ENCODE results near the gene TIMM50. TPM values are rescaled to one million over a fixed set of nuclear protein-coding genes. Genes with fewer than 3 reads are reported as not detected.

The TIMM50 gene
- polyA plus RNA-seq, 1 of the 3 experiments (the other 2 are of a cell fraction), result 98.1 TPM

DNA sequence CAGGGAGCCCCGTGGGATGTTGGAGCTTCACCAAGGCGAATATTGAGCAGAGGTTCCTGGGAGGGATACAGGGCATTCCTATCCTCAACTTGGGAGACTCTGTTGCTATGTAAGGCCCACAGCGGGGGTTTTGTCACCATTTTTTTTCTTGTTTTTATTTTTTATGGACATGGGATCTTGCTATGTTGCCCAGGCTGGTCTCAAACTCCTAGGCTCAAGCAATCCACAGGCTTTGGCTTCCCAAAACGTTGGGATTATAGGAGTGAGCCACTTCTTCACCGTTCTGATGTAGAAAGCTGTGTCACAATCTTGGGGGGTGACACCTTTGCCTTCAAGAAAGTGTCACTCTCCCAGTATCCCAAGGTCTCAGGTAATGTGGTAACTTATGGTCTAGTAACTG lies 20.7 kb downstream of the TIMM50 start:
- no peak for TF ChIP-seq RAD21 (IDR thresholded peaks at IDR 0.05; ENCODE audit: low read length)
- TF ChIP-seq NRF1 (IDR thresholded peaks at IDR 0.05; ENCODE audit: low read depth, low read length), result no peak
- no peak for TF ChIP-seq RXRA (IDR thresholded peaks at IDR 0.05; ENCODE audit: borderline replicate concordance, low read depth)
- TF ChIP-seq IRF3 (IDR thresholded peaks at IDR 0.05; ENCODE audit: low read depth, low read length), result no peak
- TF ChIP-seq TCF12 (IDR thresholded peaks at IDR 0.05), result no peak
- no peak for TF ChIP-seq ZBTB33 (IDR thresholded peaks at IDR 0.05; ENCODE audit: borderline replicate concordance, low read depth)
- no peak for TF ChIP-seq TAF1 (IDR thresholded peaks at IDR 0.05; ENCODE audit: borderline replicate concordance, low read depth, low read length)
- TF ChIP-seq TEAD4 (IDR thresholded peaks at IDR 0.05; ENCODE audit: borderline replicate concordance, insufficient read depth), result no peak
- TF ChIP-seq, protein P1, sequence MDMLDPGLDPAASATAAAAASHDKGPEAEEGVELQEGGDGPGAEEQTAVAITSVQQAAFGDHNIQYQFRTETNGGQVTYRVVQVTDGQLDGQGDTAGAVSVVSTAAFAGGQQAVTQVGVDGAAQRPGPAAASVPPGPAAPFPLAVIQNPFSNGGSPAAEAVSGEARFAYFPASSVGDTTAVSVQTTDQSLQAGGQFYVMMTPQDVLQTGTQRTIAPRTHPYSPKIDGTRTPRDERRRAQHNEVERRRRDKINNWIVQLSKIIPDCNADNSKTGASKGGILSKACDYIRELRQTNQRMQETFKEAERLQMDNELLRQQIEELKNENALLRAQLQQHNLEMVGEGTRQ (IDR thresholded peaks at IDR 0.05; ENCODE audit: borderline replicate concordance, low read depth, low read length), result no peak
- TF ChIP-seq FOXJ3 (CRISPR knock-in tag; IDR thresholded peaks at IDR 0.05), result no peak
- TF ChIP-seq GABPA (IDR thresholded peaks at IDR 0.05; ENCODE audit: low read depth), result no peak
- no peak for TF ChIP-seq CHD2 (IDR thresholded peaks at IDR 0.05; ENCODE audit: low read length, partially characterized antibody)
- H3K4me2 ChIP-seq, result no peak overlapping the region
- no peak overlapping the region for H3K9ac ChIP-seq
- ChIA-PET POLR2A (no interaction called here), CTCF (interaction anchor here (2.0 to 3.0 kb wide), 3 partner anchors 10 to 32 kb away, joined by 4 to 15 read pairs (median 13); partner anchors contain the start of gene EID2B)
- H3K79me2 ChIP-seq (ENCODE audit: insufficient read depth), result no peaks in the 10 kb centered on the region
- H4K20me1 ChIP-seq (ENCODE audit: insufficient read depth), result no peaks in the 10 kb centered on the region
- H2AFZ ChIP-seq (ENCODE audit: low read depth), result no peak overlapping the region
- WGBS (ENCODE audit: low lambda C conversion rate), result 39% methylated on average over 5 of the region's 5 CpGs
- no peaks in the 10 kb centered on the region for H3F3A ChIP-seq (replicated peaks; ENCODE audit: insufficient read depth)
- H3K9me3 ChIP-seq, result no peaks in the 10 kb centered on the region
- no peak for DNase-seq
- no peak overlapping the region for H3K27ac ChIP-seq (ENCODE audit: low read depth in 2 of 2, low read length in 1 of 2)
- H3K36me3 ChIP-seq (replicated peaks in 1 of 2; ENCODE audit: control insufficient read depth in 1 of 2, insufficient read depth in 2 of 2, low read length in 1 of 2), result no peaks in the 10 kb centered on the region
- H3K4me1 ChIP-seq (ENCODE audit: control insufficient read depth in 1 of 2, insufficient read depth in 2 of 2, low read depth in 1 of 2, low read length in 1 of 2), result peaks cover 0 to 9% of the 10 kb centered on the region in 2 experiments; a peak in 1 of 4 replicates
- H3K9me2 ChIP-seq, result no peaks in the 10 kb centered on the region
- H3K4me3 ChIP-seq (ENCODE audit: low read depth in 2 of 2, low read length in 1 of 2), result no peak overlapping the region
- H3K27me3 ChIP-seq (ENCODE audit: insufficient read depth), result no peaks in the 10 kb centered on the region; the same call in 1 of the 2 replicates
